AG09319 (cell line): ENCODE measurements around the gene NOTCH4.

Experiments
- DNase-seq: peaks from one replicate; pipeline ENCODE4 v3.0.0-alpha.2; 2010; ENCODE audit warnings: low read depth; ENCODE audit errors: extremely low read depth
- TF ChIP-seq, protein P1 (sequence below): IDR thresholded peaks from 2 replicates; pipeline ENCODE4 v1.5.1; 2011; ENCODE audit warnings: low read depth, mild to moderate bottlenecking, inconsistent platforms, low read length, moderate library complexity

NOTCH4 gene

DNA sequence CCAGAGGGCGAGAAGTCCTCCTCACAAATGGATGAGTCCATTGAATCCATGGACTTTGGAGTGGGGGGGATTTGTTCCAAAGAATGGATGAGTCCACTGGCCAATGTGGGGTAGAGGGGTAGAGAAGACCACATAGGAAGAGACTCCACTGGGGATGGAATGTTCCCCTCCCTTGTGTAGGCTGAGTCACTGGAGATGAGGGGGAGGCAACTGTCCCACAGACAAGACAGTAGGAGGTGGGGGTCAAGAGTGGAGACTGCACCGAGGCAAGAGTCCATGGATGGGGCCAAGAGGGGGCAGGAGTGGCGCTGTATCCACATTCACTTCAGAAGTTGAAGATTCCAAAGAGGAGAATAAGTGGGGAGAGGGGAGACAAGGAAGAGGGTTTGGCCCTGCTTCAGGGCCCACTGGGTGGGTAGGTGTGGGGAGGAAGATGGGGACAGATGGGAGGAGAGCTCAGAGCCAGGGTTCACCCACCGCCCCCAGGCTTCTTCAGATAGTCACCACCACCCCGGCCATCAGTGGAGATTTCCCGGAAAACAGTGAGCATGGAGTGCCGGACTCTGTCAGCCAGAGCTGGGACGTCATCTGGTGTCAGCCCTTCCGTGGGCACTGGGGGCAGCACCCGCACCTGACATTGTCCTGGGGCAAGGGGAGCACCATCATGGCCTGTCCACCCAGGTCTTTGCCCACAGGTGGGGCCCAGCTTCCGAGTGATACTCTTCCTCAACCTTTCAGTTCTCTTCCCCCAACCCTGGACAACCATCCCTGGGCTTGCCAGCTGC lies 54.9 kb downstream of the NOTCH4 start:
- no peak for DNase-seq
- TF ChIP-seq, protein P1, sequence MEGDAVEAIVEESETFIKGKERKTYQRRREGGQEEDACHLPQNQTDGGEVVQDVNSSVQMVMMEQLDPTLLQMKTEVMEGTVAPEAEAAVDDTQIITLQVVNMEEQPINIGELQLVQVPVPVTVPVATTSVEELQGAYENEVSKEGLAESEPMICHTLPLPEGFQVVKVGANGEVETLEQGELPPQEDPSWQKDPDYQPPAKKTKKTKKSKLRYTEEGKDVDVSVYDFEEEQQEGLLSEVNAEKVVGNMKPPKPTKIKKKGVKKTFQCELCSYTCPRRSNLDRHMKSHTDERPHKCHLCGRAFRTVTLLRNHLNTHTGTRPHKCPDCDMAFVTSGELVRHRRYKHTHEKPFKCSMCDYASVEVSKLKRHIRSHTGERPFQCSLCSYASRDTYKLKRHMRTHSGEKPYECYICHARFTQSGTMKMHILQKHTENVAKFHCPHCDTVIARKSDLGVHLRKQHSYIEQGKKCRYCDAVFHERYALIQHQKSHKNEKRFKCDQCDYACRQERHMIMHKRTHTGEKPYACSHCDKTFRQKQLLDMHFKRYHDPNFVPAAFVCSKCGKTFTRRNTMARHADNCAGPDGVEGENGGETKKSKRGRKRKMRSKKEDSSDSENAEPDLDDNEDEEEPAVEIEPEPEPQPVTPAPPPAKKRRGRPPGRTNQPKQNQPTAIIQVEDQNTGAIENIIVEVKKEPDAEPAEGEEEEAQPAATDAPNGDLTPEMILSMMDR = no peak

DNA sequence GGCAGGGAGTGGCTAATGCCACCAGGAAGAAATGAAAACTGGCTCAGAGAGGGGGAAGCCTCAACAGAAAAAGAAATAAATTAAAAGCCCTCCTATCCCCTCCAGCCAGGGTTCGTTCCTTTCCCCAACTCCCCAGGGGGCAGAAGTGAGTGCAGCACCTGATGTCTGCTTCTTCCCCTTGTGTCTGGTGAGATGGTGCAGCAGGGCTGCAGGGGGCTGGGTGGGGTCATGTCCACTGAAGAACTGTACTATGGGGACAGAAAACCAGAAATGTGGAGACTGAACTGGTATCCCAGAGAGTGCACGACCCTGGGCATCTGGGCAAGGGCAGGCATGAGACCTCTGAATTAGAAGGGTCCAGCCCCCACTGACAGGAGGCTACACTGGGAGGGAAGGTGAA lies 55.5 kb downstream of the NOTCH4 start:
- no peak for DNase-seq
- TF ChIP-seq, protein P1 = no peak

DNA sequence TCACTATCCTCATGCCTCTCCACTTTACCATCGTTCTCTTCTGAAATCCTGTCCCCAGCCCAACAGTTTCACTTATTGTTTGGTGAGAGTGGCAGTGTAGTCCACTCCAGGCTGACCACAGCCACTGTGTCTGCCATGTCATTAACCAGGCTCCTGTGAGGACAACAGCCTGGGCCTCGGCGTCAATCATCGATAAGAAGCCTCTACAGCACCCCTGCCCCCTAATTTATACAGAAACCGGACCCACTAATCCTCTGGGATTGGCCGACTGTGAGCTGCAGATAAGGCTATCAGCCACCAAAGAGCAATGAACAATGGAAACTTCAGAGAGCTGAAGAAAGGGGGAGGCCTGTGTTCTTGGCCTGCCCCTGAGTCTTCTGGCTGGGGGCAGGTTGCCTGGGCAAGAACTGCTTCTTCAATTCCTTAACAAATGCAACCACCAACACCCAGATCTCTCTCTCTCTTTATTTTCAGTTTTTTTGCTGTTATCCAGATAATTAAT lies 56.1 kb downstream of the NOTCH4 start:
- TF ChIP-seq, protein P1 = no peak
- no peak for DNase-seq

DNA sequence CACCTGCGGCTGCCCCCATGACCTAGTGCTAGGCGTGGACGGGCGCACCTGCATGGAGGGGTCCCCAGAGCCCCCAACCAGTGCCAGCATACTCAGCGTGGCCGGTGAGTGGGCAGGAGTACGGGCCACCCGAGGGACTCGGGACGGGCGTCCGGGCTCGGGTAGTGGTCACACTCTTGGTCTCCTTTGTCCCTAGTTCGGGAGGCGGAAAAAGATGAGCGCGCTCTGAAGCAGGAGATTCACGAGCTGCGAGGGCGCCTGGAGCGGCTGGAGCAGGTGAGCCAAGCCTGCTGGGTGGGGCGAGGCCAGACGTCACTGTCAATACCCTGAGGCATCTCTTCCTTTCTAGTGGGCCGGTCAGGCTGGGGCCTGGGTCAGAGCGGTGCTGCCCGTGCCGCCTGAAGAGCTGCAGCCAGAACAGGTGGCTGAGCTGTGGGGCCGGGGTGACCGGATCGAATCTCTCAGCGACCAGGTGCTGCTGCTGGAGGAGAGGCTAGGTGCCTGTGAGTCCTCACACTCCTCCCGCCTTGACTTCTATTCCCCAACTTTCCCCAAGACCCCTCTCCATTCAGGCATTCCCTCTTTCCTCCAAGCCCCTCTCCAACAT lies 56.6 kb downstream of the NOTCH4 start:
- TF ChIP-seq, protein P1 = no peak
- no peak for DNase-seq

DNA sequence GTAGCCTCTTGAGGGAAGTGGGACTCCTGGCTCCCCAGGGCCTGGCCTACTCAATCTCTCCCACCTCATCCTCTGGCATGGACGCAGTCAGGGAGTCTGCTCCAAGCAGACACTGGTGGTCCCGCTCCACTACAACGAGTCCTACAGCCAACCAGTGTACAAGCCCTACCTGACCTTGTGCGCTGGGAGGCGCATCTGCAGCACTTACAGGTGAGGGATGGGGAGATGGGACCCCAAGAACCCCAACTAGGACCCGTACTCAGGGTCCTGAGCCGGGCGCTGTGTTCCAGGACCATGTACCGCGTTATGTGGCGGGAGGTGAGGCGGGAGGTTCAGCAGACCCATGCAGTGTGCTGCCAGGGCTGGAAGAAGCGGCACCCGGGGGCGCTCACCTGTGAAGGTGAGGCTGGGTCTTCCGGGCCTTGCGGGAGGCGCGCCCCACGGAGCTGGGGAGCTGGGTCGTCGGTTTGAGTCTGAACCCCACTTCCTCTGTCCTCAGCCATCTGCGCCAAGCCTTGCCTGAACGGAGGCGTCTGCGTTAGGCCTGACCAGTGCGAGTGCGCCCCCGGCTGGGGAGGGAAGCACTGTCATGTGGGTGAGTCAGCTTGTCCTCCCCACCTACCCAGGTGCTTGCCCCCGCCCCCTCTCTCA lies 57.3 kb downstream of the NOTCH4 start:
- TF ChIP-seq, protein P1 = no peak; the same call in 1 of the 2 replicates
- no peak for DNase-seq

DNA sequence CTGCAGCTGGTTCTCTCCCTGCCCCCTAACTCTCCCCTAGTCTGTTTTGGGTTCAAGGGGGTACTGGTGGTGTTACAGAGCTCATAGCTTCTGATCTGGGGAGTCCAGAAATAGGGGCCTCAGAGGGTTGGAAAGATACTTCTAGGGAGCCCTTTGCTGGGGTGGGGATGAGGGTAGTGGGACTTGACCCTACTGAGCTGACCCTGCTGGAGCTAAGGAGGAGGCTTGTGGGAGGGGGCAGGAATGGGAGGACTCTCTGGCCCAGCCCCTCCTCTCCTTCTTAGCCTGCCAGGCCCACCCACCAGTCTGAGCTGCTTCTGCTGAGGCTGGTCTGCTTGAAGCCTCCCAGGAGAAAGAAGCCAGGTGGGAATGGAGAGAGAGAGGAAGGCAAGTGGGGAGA lies 59.6 kb downstream of the NOTCH4 start, which contains the start of gene EGFL8:
Gene EGFL8, plus strand, starts transcription at position 301 of the 400 bp plus-strand sequence. CDS start 1,571 bp downstream, outside the sequence.
- no peak for DNase-seq
- TF ChIP-seq, protein P1 = no peak
